GM12801 (cell line): Measurements from ENCODE around the gene PRKRA.

Experiments used
- CTCF ChIP-seq: IDR thresholded peaks from one replicate; pipeline ENCODE4 v1.5.1; 2011; ENCODE audit warnings: control low read depth; ENCODE audit not compliant: insufficient read length; ENCODE audit errors: extremely low read depth

Gene PRKRA

DNA sequence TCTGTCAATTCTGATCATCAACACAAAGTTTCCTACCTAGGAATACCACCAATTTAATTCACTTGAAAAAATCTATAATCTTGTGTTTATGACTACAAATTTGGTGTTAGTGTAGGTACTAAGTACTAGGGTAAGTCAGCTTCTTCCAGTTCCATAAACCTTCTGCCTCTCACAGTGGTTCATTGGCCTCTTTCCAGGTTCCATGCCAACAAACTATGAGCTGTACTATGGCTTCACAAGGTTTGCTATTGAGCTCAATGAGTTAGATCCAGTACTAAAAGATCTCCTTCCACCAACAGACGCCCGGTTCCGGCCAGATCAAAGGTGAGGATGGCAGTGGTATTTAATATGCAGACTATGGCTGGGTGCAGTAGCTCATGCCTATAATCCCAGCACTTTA lies 58.8 kb downstream of the PRKRA start:
- TF ChIP-seq CTCF, result no peak

DNA sequence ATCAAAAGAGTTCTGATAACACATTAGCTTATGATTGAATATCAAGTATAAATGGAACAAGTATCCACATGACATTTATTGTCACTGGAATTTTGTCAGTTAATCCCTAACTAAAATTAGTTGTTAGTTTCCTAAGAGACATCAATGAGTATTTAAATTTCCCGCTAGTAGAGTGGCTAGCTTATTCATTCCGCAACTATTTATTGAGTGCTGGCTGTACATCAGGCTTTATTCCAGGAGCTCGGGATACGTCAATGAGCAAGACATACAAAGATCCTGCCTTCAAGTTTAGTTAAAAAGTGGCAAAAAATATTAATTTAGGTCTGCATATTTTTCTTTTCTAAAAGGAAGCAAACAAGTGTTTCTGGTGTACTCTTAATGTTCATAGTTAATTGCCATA lies 59.3 kb downstream of the PRKRA start:
- no peak for TF ChIP-seq CTCF

DNA sequence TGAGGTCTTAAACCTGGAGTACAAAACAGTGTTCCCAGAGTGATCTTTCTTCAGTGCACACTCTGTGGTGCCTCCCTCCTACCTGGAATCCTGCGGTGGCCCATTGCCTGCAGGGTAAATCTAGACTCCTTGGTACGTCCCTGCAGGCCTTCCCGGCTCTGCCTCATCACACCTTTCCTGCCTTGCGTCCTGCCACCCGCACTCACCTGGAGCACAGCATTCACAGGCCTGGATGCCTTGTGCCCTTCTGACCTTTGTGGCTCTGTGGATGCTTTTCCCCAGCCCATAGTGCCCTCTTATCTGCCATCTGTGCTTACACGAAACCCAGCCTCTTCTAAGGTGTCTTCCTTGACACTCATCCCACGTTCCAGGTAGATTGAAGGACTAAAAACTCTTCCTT lies 62.7 kb downstream of the PRKRA start:
- TF ChIP-seq CTCF, result no peak

DNA sequence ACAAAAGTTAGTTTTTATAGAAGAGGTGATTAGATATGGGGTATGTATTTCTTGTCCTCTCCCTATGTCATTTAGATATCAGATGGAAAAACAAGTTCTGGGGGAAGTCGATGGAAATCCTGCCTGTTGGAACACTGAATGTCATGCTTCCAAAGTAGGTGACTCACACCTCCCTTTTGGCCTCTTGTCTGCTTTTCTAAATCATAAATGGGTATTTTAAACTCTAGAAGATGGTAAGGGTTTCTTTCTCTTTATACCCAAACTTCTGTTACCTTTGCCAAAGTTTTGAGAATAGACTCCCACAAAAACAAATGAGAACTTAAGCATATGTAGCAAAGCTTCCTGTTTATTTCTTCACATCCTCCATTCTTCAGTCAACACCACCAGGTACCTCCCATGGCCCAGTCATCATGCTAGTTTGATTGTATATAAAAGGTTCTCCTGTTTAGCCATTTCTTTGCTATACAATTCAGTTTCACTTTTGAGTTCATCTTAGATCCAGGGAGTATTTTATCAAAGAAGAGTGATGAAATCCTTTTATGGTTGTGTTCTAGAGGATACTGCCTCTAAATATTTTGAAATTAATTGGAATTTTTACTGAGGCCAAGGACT lies 63.9 kb downstream of the PRKRA start:
- no peak for TF ChIP-seq CTCF

DNA sequence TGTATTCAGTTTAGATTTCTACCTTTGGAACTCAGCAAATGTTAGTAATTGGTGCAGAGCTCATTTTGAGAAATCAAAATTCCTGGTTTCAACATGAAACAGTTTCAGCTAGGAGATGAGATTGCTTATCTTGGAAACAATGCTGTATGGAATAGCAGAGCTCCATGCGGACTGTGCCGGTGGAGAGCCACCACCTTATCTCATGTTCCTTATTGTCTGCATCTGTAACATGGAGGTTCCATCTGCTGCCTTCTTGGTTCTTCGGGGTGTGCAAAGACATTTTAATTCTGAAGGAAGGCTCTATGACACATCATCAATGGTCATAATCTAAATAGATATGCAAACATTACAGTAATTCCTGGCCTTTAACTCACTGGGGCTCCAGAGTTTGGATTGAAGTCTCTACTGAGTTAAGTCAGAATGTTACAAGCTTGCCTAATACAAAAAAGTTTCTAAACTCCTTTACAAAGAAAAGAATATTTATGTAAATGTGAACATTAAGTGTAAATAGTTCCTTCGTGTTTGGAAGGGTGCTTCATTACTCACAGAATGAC lies 65.3 kb downstream of the PRKRA start:
- TF ChIP-seq CTCF, result no peak

- TF ChIP-seq CTCF, result no peak
Measured at GRCh38 chr2:178383718-178384117, 67.3 kb downstream of the PRKRA start.
